SU-DHL-6 (cell line): ENCODE measurements around the gene PRPSAP1.

Experiments used
- H2AFZ ChIP-seq: fragments of 200-600 bp; sonication (generic); 2 replicates; pipeline ENCODE4 v1.6.1; 2014; ENCODE audit warnings: low read depth, mild to moderate bottlenecking, moderate library complexity, mixed read lengths, antibody characterized with exemption, low read length; ENCODE audit not compliant: severe bottlenecking
- H3F3A ChIP-seq: fragments of 200-600 bp; shearing (Covaris generic); 2 replicates; pipeline ENCODE4 v1.6.0; 2016; ENCODE audit warnings: antibody characterized with exemption, mild to moderate bottlenecking; ENCODE audit not compliant: insufficient read depth
- H3K27ac ChIP-seq: fragments of 200-600 bp; sonication (generic); 2 replicates; pipeline ENCODE4 v1.5.1; 2016; ENCODE audit warnings: low read depth, mild to moderate bottlenecking, low read length, moderate library complexity, mixed read lengths
- H3K27me3 ChIP-seq: fragments of 200-600 bp; sonication (generic), shearing (Covaris generic); 2 replicates; pipeline ENCODE4 v1.6.0; 2014; ENCODE audit warnings: mild to moderate bottlenecking, low read length
- H3K36me3 ChIP-seq: fragments of 200-600 bp; sonication (generic); 2 replicates; pipeline ENCODE4 v1.6.1; 2014; ENCODE audit warnings: mild to moderate bottlenecking, low read length, mixed read lengths
- H3K4me2 ChIP-seq: fragments of 300-600, 200-600 bp; shearing (Covaris generic), sonication (generic); 2 replicates; pipeline ENCODE4 v1.6.0; 2014; ENCODE audit warnings: low read length, low read depth, mild to moderate bottlenecking; ENCODE audit not compliant: poor library complexity, severe bottlenecking
- H3K4me3 ChIP-seq: fragments of 200-600 bp; sonication (generic); 2 replicates; pipeline ENCODE4 v1.5.1; 2014; ENCODE audit warnings: antibody characterized with exemption, low read length, mild to moderate bottlenecking, mixed read lengths; ENCODE audit not compliant: insufficient read depth, poor library complexity, severe bottlenecking
- H3K79me2 ChIP-seq: fragments of 200-600 bp; sonication (generic); 2 replicates; pipeline ENCODE4 v1.6.1; 2014; ENCODE audit warnings: mild to moderate bottlenecking, low read length, moderate library complexity; ENCODE audit not compliant: insufficient read depth
- H3K9ac ChIP-seq: fragments of 200-600 bp; sonication (generic); 2 replicates; pipeline ENCODE4 v1.7.0; 2014; ENCODE audit warnings: mild to moderate bottlenecking, low read length
- H3K9me2 ChIP-seq: fragments of 200-600 bp; sonication (generic); replicated peaks from 2 replicates; pipeline ENCODE4 v1.6.1; 2014; ENCODE audit warnings: low read length; ENCODE audit not compliant: insufficient read depth
- H3K9me3 ChIP-seq: fragments of 200-600 bp; sonication (generic); 2 replicates; pipeline ENCODE4 v1.6.1; 2014; ENCODE audit warnings: low read length, mixed read lengths; ENCODE audit not compliant: insufficient read depth
- H4K20me1 ChIP-seq: fragments of 200-600 bp; sonication (generic); 2 replicates; pipeline ENCODE4 v1.6.1; 2014; ENCODE audit warnings: low read depth, mild to moderate bottlenecking, antibody characterized with exemption, low read length, moderate library complexity, mixed read lengths
- CTCF ChIP-seq: fragments of 200-600 bp; sonication (generic); IDR thresholded peaks from one replicate; pipeline ENCODE4 v1.5.1; 2017; ENCODE audit warnings: antibody characterized with exemption, mild to moderate bottlenecking, low read length, moderate library complexity; ENCODE audit not compliant: insufficient read depth, poor library complexity, severe bottlenecking
- EZH2phosphoT487 ChIP-seq: fragments of 200-600 bp; sonication (generic), shearing (Covaris generic); conservative IDR thresholded peaks from 2 replicates; pipeline ENCODE4 v1.6.1; 2018; ENCODE audit warnings: mild to moderate bottlenecking, antibody characterized with exemption, low read length, moderate library complexity, mixed read lengths

The PRPSAP1 gene

GRCh38 chr17:76381633-76382350 lies 28.1 kb upstream of the PRPSAP1 start:
- Histone ChIP-seq H2AFZ (no peak overlapping the region), H3K9me3 (no peaks in the 10 kb centered on the region), H3K9me2 (no peaks in the 10 kb centered on the region), H3K27me3 (no peaks in the 10 kb centered on the region), H3K4me2 (no peak overlapping the region), H3K36me3 (no peaks in the 10 kb centered on the region), H3K79me2 (no peaks in the 10 kb centered on the region), H3K27ac (no peak overlapping the region), H3K9ac (no peak overlapping the region), H3F3A (no peaks in the 10 kb centered on the region), H4K20me1 (no peaks in the 10 kb centered on the region), H3K4me3 (no peak overlapping the region)
- no peak for TF ChIP-seq EZH2phosphoT487
- no peak for TF ChIP-seq CTCF

GRCh38 chr17:76379646-76380376 lies 26.1 kb upstream of the PRPSAP1 start:
- no peaks in the 10 kb centered on the region for H3K36me3 ChIP-seq
- H3K4me2 ChIP-seq: no peak overlapping the region
- H3K27ac ChIP-seq: no peak overlapping the region
- H3K9me2 ChIP-seq: no peaks in the 10 kb centered on the region
- no peak overlapping the region for H3K9ac ChIP-seq
- H2AFZ ChIP-seq: no peak overlapping the region
- no peaks in the 10 kb centered on the region for H3K79me2 ChIP-seq
- no peaks in the 10 kb centered on the region for H3F3A ChIP-seq
- no peak overlapping the region for H3K4me3 ChIP-seq
- no peaks in the 10 kb centered on the region for H3K9me3 ChIP-seq
- TF ChIP-seq EZH2phosphoT487: no peak
- no peak for TF ChIP-seq CTCF
- no peaks in the 10 kb centered on the region for H3K27me3 ChIP-seq
- no peaks in the 10 kb centered on the region for H4K20me1 ChIP-seq

- Histone ChIP-seq H3K9me2 (no peaks in the 10 kb centered on the region), H3K9me3 (no peaks in the 10 kb centered on the region), H2AFZ (no peak overlapping the region), H3K4me2 (no peak overlapping the region), H3K27me3 (no peaks in the 10 kb centered on the region), H3K79me2 (no peaks in the 10 kb centered on the region), H3F3A (no peaks in the 10 kb centered on the region), H3K9ac (no peak overlapping the region), H3K27ac (no peak overlapping the region), H3K4me3 (no peak overlapping the region), H4K20me1 (no peaks in the 10 kb centered on the region), H3K36me3 (no peaks in the 10 kb centered on the region)
- TF ChIP-seq CTCF: no peak
- TF ChIP-seq EZH2phosphoT487: no peak
These were observed 25.5 kb upstream of the PRPSAP1 start for GRCh38 chr17:76379275-76379641.
